Neural crest cell (in vitro differentiated cells): Measurements from ENCODE around the gene NSG2. TPM values are rescaled to one million over a fixed set of nuclear protein-coding genes. Genes with fewer than 3 reads are reported as not detected.

ENCODE experiments used
- DNase-seq: peaks from one replicate; pipeline ENCODE4 v3.0.0; 2021; ENCODE audit warnings: low read depth, mixed read lengths, low spot score
- H3K27ac Mint-ChIP-seq: one replicate; pipeline ENCODE4 v1.8.0; 2021; ENCODE audit warnings: mild to moderate bottlenecking, mixed read lengths; ENCODE audit not compliant: unreplicated experiment
- H3K27me3 Mint-ChIP-seq: 2 replicates; pipeline ENCODE4 v1.8.0; 2021; ENCODE audit warnings: low read depth, mild to moderate bottlenecking, mixed read lengths
- H3K36me3 Mint-ChIP-seq: 2 replicates; pipeline ENCODE4 v1.8.0; 2021; ENCODE audit warnings: low read depth, mild to moderate bottlenecking, mixed read lengths
- H3K4me1 Mint-ChIP-seq: 2 replicates; pipeline ENCODE4 v1.8.0; 2021; ENCODE audit warnings: mixed read lengths
- H3K4me3 Mint-ChIP-seq: one replicate; pipeline ENCODE4 v1.8.0; 2021; ENCODE audit warnings: mild to moderate bottlenecking, mixed read lengths
- H3K9me3 Mint-ChIP-seq: 2 replicates; pipeline ENCODE4 v1.8.0; 2021; ENCODE audit warnings: mixed read lengths
- total RNA-seq: library from RNA; stranded (reverse); gene quantifications from 2 replicates; pipeline ENCODE4 v1.2.1, GENCODE V29; 2021
- TF ChIP-seq, protein P1 (sequence below): fragments of 200-600 bp; sonication (generic); conservative IDR thresholded peaks from 2 replicates; pipeline ENCODE4 v1.5.0; 2021; ENCODE audit warnings: antibody characterized with exemption, mild to moderate bottlenecking

Gene NSG2
- total RNA-seq, 1 donor from 2014 or later, result 4.0 TPM

DNA sequence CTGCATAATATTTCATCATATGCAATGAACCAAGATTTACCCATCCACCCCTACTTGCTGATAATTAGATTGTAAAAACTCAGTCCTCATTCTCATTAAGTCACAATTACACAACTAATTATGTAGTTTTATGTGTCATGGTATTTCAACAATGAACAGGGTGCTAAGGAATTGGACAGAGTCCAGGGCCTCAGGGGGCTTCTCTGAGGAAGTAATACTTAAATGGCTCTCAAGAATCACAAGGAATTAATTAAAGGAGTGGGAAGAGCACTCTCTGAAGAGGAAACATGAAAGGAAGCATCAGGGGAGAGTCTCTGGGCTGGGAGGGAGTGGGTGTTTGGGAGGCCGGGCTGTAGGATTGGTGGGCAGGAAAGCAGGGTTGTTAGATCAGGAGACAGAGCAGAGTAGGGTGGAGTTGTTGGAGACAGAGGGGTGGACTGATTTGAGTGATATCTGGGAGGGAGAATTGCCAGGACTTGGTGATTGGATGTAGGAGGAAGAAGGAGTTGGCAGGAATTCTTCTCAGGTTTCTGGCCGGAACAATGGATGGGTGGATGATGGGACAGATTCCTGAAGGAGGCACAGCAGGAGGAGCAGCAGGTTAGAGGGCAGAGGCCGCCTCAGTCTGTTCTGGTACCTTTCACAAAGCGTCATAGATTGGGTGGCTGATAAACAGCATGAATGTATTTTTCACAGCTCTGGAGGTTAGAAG lies 23.0 kb upstream of the NSG2 start:
- Mint-ChIP-seq H3K27me3 (peaks cover 10% of the 10 kb centered on the region), H3K27ac (peak overlapping the region; percentile 81), H3K9me3 (peaks cover 4% of the 10 kb centered on the region), H3K4me3 (peak overlapping the region; percentile 31), H3K36me3 (no peaks in the 10 kb centered on the region), H3K4me1 (peaks cover 23% of the 10 kb centered on the region)
- no peak for DNase-seq
- TF ChIP-seq, protein P1, sequence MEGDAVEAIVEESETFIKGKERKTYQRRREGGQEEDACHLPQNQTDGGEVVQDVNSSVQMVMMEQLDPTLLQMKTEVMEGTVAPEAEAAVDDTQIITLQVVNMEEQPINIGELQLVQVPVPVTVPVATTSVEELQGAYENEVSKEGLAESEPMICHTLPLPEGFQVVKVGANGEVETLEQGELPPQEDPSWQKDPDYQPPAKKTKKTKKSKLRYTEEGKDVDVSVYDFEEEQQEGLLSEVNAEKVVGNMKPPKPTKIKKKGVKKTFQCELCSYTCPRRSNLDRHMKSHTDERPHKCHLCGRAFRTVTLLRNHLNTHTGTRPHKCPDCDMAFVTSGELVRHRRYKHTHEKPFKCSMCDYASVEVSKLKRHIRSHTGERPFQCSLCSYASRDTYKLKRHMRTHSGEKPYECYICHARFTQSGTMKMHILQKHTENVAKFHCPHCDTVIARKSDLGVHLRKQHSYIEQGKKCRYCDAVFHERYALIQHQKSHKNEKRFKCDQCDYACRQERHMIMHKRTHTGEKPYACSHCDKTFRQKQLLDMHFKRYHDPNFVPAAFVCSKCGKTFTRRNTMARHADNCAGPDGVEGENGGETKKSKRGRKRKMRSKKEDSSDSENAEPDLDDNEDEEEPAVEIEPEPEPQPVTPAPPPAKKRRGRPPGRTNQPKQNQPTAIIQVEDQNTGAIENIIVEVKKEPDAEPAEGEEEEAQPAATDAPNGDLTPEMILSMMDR, result no peak

DNA sequence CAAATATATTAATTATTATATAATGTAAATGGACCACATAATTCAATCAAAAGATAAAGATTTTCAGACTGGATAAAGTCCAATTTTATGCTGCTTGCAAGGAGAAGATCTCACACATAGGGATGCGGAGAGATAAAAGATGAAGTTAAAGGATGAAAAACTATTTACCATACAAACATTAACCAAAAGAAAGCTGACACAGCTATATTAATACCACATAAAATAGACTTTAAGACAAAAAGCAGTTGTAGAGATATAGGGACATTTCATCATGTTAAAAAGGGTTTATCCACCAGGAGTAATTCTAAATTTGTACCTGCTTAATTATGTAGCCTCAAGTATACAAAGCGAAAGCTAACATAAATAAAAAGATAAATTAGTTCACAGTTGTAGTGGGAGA lies 15.2 kb upstream of the NSG2 start:
- TF ChIP-seq, protein P1, result no peak
- Mint-ChIP-seq H3K9me3 (peaks cover 14% of the 10 kb centered on the region), H3K36me3 (peaks cover 7% of the 10 kb centered on the region), H3K4me3 (no peak overlapping the region), H3K4me1 (no peaks in the 10 kb centered on the region), H3K27ac (no peak overlapping the region), H3K27me3 (peaks cover 32% of the 10 kb centered on the region)
- no peak for DNase-seq

DNA sequence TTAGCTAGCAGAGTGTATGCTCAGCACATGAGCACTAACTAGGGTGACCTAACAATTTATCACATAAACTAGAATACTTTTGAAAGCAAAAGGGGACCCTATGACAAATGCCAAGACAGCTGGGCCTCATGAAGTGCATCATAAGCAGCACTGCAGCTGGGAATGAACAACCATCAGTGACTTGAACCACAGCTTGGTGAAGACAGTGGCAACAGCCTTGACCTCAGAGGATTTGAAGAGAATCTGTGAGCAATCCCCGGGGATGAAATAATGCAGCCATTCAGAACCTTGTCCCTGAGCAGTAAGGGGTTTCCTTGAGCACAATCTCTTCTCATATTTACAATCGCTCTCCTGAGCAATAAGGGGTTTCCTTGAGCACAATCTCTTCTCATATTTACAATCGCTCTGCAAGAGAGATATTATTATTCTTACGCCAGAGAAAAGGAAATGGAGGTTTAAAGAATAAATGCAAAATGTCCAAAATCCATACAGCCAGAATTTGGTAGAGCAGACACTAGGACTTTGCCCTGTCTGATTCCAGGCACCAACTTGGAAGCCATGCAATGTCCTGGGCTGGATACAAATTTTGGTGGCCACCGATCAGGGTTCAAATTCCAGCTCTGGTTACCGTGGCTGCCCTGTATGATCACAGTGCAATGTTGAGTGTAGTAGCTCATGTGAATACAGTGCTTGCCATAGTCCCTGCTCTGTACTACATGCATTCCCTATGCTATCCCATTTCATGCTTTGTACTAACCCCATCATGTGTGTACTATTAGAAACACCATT lies 846 bp upstream of the NSG2 start:
- DNase-seq, result no peak
- Mint-ChIP-seq H3K4me1 (no peaks in the 10 kb centered on the region), H3K36me3 (no peaks in the 10 kb centered on the region), H3K27me3 (peaks cover 55% of the 10 kb centered on the region), H3K4me3 (no peak overlapping the region), H3K27ac (no peak overlapping the region), H3K9me3 (no peaks in the 10 kb centered on the region)
- TF ChIP-seq, protein P1, result no peak

DNA sequence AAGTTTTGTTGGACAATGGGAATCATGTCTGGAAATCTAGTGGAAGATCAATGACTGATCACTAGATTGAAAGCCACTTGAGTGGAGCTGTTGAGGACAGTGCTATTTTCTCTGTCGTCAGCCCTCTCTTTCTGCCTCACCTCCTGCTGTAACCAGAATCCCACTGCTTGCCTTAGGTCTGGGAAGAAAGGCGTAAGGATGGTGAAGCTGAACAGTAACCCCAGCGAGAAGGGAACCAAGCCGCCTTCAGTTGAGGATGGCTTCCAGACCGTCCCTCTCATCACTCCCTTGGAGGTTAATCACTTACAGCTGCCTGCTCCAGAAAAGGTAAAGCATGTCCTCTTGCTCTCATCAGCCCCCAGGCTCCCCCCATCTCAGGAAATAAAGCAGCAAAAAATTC lies 1.1 kb downstream of the NSG2 start:
- H3K4me3 Mint-ChIP-seq, result no peak overlapping the region
- no peaks in the 10 kb centered on the region for H3K4me1 Mint-ChIP-seq
- H3K9me3 Mint-ChIP-seq, result no peaks in the 10 kb centered on the region
- peaks cover 59% of the 10 kb centered on the region for H3K27me3 Mint-ChIP-seq
- no peaks in the 10 kb centered on the region for H3K36me3 Mint-ChIP-seq
- TF ChIP-seq, protein P1, result no peak
- no peak for DNase-seq
- H3K27ac Mint-ChIP-seq, result no peak overlapping the region

DNA sequence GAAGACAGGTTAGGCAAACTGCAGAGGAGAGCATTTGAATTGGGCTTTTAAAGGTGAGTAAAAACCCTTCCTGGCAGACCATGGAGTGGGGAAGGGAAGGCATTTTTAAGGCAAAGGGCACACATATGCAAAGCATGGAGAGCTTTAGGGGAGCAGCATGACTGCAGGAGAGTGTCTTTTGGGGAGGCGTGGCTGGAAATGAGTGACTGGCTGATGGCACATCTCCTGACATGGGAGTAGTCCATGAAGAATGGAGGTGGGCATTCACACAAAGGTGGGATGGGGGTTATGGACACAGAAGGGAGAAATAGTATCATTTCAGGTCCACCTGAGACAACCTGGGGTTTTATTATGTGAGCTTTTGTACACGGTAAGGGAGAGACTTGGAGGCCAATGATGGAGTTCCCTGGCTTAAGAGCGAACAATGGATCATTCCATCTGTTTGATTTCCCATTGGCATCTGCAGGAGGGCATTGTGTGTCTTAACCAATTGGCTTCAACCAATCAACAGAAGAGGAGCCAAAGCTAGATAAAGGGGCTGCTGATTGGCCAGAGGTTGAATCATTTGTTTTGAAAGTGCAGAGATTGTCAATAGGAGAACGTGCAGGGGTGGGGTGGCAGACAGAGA lies 2.1 kb downstream of the NSG2 start:
- peaks cover 56% of the 10 kb centered on the region for H3K27me3 Mint-ChIP-seq
- no peak overlapping the region for H3K27ac Mint-ChIP-seq
- H3K9me3 Mint-ChIP-seq, result no peaks in the 10 kb centered on the region
- no peaks in the 10 kb centered on the region for H3K36me3 Mint-ChIP-seq
- H3K4me3 Mint-ChIP-seq, result no peak overlapping the region
- DNase-seq, result no peak
- no peaks in the 10 kb centered on the region for H3K4me1 Mint-ChIP-seq
- TF ChIP-seq, protein P1, result no peak
